HFFc6 (cell line): ENCODE results near the gene SLC12A9. TPM values are rescaled to one million over a fixed set of nuclear protein-coding genes. Genes with fewer than 3 reads are reported as not detected.

Source experiments
- DNase-seq: peaks from one replicate; pipeline ENCODE4 v3.0.0-alpha.2; 2018
- H3K27ac Mint-ChIP-seq: 2 replicates; pipeline ENCODE4 v1.8.0; 2020; ENCODE audit warnings: mild to moderate bottlenecking, mixed read lengths
- H3K27me3 Mint-ChIP-seq: 2 replicates; pipeline ENCODE4 v1.8.0; 2021; ENCODE audit warnings: mild to moderate bottlenecking, moderate library complexity, mixed read lengths; ENCODE audit not compliant: insufficient read depth
- H3K36me3 Mint-ChIP-seq: 2 replicates; pipeline ENCODE4 v1.8.0; 2021; ENCODE audit warnings: low read depth, mixed read lengths
- H3K4me1 Mint-ChIP-seq: 2 replicates; pipeline ENCODE4 v1.8.0; 2020; ENCODE audit warnings: low read depth, mixed read lengths
- H3K4me3 Mint-ChIP-seq: 2 replicates; pipeline ENCODE4 v1.8.0; 2020; ENCODE audit warnings: mild to moderate bottlenecking, moderate library complexity, mixed read lengths
- H3K9me3 Mint-ChIP-seq: 2 replicates; pipeline ENCODE4 v1.8.0; 2020; ENCODE audit warnings: mild to moderate bottlenecking, mixed read lengths
- CTCF ChIP-seq: fragments of 200-600 bp; sonication (generic); IDR thresholded peaks from 2 replicates; pipeline ENCODE4 v1.5.0; 2021; ENCODE audit warnings: antibody characterized with exemption, mild to moderate bottlenecking
- total RNA-seq, 6 experiments: library from RNA; stranded (reverse); fragmentation: NEBNext Ultra II Directional; extraction: Animal tissue kit (Norgen Biotek cat#: 25700); gene quantifications; 2 replicates in 1 of 6; 3 replicates in 5 of 6; pipeline ENCODE4 v1.2.3, GENCODE V29; 2021

Gene SLC12A9
- total RNA-seq, 6 experiments from 2014 or later, result 19.3 to 26.2 (median 21.7) TPM

DNA sequence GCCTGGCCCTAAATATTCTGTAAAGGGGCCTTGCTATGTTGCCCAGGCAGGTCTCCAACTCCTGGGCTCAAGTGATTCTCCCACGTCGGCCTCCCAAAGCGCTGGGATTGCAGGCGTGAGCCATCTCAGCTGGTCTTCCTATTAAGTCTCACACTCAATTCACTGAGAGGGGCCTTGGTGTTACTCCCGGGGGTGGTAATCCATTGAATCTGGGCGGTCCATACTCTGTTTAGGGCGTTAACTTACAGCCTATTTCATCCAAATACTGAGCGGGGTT lies 21.7 kb downstream of the SLC12A9 start:
- no peak for DNase-seq
- Mint-ChIP-seq H3K27me3 (peaks cover 14% of the 10 kb centered on the region), H3K36me3 (peaks cover 62% of the 10 kb centered on the region), H3K4me3 (peak overlapping the region; percentile 99), H3K4me1 (peaks cover 51% of the 10 kb centered on the region), H3K9me3 (peaks cover 7% of the 10 kb centered on the region; the same call in 1 of the 2 replicates), H3K27ac (peak overlapping the region; percentile 97)
- no peak for TF ChIP-seq CTCF

DNA sequence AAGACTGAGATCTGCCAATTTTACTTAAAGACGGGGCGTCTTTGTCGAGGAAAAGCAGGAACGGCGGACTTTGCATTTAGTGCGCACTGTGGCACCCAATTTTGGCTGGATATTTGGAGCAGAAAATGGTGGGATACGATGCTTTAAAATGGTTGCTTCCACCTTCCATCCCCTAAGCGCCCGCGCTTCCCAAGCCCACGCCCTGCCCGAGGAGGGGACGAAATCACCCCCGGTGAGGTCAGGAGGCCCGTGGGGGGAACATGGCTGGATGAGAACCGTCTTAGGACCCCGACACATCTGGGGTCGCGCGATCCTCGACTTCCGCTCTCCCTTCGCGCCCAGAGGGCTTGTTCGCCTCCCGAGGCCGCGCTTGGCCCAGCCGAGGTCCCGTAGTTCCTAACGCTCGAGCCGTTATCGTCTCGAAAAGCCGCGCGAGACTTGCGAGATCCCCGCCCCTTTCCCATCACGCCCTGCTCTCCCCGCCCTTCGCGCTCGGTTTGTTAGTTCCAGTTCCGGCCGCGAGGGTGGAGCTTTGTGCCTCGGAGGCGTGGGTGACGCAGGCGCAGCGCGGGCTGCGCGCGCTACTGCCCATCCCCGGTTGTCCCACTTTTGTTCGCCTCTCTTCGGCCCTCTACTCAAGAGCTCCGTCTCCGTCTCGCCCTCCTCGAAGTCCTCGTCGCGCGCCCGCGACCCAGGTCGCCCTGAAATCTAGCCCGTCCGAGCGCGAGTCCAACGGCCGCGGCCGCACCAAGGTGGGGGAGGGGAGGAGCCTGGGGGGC lies 22.3 kb downstream of the SLC12A9 start, which contains the start of gene SRRT:
Gene SRRT (plus strand): TSS at position 527 of the 779 bp plus-strand sequence. CDS start 488 bp downstream, outside the sequence.
- Mint-ChIP-seq H3K4me3 (peak within 1 kb of the TSS; percentile 99), H3K36me3 (peaks cover 66% of the 10 kb centered on the region), H3K27ac (peak within 1 kb of the TSS; percentile 97), H3K27me3 (peaks cover 14% of the 10 kb centered on the region), H3K9me3 (peaks cover 7% of the 10 kb centered on the region; the same call in 1 of the 2 replicates), H3K4me1 (peaks cover 57% of the 10 kb centered on the region)
- peak; percentile 72 for TF ChIP-seq CTCF
- DNase-seq, result peak; percentile 96

DNA sequence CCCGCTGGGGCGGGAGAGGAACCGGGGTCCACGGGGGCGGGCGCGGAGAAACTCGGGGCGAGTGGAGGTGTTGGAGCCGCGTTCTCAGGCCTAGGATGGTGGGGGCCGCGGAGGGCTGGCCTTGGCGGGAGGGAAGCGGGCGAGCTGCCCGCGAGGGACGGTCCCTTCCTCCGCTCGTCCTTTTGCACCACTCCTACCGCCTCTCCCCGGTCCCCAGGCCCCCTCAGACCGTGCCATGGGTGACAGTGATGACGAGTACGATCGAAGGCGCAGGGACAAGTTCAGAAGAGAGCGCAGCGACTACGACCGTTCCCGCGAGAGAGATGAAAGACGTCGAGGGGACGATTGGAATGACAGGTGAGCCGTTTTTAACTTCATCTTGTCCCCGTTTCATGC lies 22.8 kb downstream of the SLC12A9 start:
- Mint-ChIP-seq H3K27me3 (peaks cover 14% of the 10 kb centered on the region), H3K36me3 (peaks cover 70% of the 10 kb centered on the region), H3K4me3 (peak overlapping the region; percentile 99), H3K9me3 (peaks cover 7% of the 10 kb centered on the region; the same call in 1 of the 2 replicates), H3K27ac (peak overlapping the region; percentile 97), H3K4me1 (peaks cover 60% of the 10 kb centered on the region)
- DNase-seq, result no peak
- TF ChIP-seq CTCF, result no peak

GRCh38 chr7:100878013-100878412 lies 25.5 kb downstream of the SLC12A9 start:
- no peak for TF ChIP-seq CTCF
- no peak overlapping the region for H3K4me3 Mint-ChIP-seq
- peaks cover 63% of the 10 kb centered on the region for H3K36me3 Mint-ChIP-seq
- DNase-seq, result no peak
- peak overlapping the region; percentile 25 for H3K27ac Mint-ChIP-seq
- H3K27me3 Mint-ChIP-seq, result peaks cover 9% of the 10 kb centered on the region
- peaks cover 7% of the 10 kb centered on the region; the same call in 1 of the 2 replicates for H3K9me3 Mint-ChIP-seq
- H3K4me1 Mint-ChIP-seq, result peaks cover 54% of the 10 kb centered on the region

DNA sequence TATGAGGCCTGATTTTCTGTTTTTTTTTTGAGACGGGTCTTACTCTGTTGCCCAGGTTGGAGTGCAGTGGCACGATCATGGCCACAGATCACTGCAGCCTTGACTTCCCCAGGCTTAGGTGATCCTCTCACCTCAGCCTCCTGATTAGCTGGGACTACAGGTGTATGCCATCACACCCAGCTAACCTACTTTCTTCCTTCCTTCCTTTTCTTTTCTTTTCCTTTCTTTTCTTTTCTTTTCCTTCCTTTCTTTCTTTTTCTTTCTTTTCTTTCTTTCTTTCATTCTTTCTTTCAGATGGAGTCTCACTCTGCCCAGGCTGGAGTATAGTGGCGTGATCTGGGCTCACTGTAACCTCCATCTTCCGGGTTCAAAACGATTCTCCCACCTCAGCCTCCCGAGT lies 26.2 kb downstream of the SLC12A9 start:
- DNase-seq, result no peak
- Mint-ChIP-seq H3K9me3 (peaks cover 7% of the 10 kb centered on the region; the same call in 1 of the 2 replicates), H3K36me3 (peaks cover 63% of the 10 kb centered on the region), H3K27ac (peak overlapping the region; percentile 45; the same call in 1 of the 2 replicates), H3K27me3 (peaks cover 11% of the 10 kb centered on the region), H3K4me3 (0 out of 2 replicates have a peak overlapping the region, but pooled peaks have one; percentile 7), H3K4me1 (peaks cover 54% of the 10 kb centered on the region)
- TF ChIP-seq CTCF, result no peak
